Kidney glomerular epithelial cell (primary cell): ENCODE measurements around the gene TTLL3.
A peak's percentile ranks its signal among the peaks of the same experiment; 100 is the strongest.

Experiments
- DNase-seq: peaks from one replicate; lab custom pipeline; 2025; lab: John Stamatoyannopoulos, UW

TTLL3 gene

DNA sequence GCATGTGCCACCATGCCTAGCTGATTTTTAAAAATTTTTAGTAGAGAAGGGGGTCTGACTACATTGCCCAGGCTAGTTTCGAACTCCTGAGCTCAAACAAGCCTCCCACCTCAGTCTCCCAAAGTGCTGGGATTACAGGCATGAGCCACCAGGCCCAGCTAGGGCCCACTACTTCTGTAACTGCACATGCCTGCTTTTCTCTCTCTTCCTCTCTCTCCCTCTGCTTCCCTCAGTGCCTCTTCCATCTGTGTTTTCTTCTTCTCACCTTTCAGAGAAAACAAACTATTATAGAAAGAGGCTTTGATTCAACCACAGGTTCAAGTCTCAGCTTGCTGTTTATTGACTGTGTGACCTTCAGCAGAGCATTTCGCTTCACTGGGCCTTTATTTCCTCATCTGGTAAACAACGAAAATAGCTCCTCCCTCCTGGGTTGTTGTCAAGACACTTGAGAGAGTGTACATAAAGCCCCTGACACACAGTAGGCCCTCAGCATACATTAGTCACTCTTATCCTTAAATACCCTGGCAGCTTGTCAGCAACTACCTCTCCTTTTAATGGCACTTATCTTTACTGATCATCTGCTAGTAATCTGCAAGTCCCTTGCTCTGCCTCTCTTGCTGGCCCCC lies 28.0 kb upstream of the TTLL3 start:
- DNase-seq, result no peak

DNA sequence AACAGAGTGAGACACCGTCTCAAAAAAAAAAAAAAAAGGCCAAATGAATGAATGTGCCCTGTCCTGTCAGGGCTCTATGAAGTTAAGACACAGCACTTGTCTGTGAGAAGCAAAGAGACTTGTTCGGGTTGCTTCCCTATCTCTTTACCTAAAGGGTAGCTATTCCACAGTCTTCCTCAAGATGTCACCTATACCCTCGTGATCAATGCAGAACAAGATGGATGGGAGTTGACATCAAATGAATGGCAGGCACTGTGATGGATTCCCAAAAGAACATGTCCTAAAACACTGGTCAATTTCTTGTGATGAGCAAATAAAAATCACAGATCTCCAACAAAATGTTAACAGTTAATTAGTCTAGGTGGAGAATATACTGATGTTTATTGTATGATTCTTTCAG lies 27.3 kb upstream of the TTLL3 start:
- DNase-seq, result no peak

DNA sequence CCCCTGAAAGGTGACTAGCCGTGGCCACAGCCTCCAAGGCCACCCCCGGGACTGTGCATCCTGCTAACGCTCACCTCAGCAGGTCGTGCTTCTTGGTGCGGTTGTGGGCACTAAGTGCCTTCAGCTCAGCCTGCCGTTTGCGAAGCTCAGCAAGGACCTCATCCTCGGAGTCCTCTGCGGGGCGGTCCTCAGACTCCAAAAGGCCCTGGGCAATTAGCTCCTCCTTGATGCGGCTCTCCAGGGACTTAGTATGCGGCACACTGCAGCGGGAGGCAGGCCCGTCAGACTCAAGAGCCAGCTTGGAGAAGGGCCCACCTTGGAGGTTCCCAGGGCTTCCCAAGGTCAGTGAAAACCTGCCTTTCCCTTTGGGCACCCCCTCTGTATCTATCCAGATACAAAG lies 26.1 kb upstream of the TTLL3 start:
- no peak for DNase-seq

DNA sequence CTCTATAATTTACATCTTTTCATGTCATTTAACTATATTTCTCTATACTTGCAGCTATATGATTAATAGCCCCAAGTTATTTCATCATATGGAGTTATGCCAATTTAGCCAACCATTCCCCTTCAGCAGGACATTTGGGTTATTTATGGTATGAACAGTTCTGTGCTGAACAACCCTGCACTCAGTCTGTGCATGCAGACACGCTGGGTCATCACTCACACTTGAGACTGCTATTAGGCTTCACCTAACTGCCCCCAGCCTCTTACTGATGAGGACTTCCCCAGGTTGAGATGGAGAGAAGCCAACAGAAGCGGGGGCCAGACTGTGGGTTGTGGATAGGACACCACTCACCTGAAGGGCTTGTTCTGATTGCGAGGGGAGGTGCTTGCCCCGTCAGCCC lies 25.1 kb upstream of the TTLL3 start:
- DNase-seq, result no peak

DNA sequence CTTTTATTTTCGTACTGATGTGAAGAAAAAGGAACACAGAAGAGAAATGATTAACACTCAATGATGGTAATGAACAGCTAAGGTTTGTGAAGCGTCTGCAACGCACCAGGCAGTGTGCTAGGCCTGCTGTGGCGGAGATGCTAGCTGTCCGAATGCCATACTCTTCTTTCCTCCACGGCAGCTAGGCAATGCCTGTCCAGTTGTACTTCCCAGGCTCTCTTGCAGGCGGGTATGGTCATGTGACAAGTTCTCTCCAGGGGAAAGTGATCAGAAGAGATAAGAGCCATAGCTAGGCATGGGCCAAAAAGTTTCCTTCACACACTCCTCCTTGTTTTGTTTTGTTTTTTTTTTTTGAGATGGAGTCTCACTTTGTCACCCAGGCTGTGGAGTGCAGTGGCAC lies 24.5 kb upstream of the TTLL3 start:
- no peak for DNase-seq

DNA sequence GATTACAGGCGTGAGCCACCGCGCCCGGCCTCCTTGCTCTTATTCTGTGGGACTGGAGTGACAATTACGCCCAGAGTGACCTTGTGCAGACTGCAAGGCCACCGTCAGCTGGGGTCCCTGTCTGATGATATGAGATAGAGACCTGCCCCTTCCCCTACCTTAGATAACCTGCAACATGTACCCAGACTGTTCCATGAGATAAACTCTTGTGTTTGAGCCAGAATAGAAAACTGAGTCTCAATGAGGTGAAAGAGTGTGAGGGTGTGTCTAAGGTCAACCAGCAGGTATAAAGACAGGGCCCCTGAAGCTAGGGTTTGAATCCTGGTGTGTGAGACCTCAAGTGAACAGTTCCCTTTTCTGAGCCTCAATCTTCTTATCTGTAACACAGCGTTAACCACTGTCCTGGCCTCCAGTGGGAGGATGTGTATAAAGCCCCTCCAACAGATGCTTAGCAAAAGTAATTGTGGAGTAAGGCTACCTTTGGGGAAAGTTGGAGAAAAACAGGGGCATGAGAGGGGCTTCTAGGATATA lies 23.8 kb upstream of the TTLL3 start:
- no peak for DNase-seq

DNA sequence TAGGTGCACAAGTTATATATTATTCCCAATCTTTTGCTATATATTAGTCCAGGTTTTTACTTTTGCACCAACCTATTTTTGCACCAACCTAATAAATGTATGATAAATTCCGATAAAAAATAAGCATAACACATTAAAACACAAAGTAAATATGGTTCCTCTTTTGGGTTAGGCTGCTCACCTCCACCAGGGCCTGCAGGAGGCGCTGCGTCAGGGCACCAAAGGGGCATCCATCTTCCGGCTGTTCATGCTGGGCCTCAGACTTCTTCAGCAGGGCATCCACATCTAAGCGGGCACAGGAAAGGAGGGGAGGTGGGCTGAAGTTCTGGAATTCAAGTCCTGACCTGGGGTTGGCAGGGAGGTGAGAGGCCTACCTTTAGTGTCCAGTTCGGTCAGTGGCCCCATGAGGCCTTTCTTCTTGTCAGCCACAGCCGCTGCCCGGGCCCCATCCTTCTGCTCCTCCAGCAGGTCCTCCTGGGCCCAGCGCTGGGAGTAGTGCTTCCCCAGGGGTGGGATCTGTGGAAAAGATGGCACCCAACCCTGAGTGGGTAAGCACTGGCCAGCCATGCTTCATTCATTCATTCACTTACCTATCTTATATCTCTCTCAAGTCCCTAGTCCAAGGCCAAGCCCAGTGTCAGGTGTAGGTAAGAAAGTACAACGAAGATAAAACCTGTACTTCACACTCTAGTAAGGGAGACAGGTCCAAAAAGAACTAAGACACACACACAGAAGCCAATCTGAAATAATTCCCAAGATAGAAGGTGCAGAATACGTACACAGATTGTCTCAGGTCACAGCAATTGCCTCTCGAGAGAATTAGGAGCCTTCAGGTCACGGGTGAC lies 23.0 kb upstream of the TTLL3 start:
- no peak for DNase-seq

DNA sequence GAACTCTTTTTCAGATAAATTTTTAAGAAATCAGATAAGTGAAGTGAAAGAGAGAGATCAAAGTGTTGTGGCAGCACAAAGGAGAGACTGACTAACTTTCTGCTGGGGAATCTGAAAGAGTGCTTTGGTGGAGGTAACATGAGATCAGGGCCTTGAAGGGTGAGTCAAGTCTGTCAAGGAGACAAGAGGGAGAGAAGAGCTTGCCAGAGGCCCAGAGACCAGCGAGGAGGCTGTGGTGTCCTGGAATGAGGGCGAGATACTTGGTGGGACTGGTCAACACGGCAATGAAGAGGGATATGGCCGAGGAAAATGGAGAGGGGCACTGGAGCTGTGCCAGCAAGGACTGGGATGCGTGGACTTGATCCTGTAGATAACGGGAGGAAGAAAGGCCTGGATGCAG lies 22.3 kb upstream of the TTLL3 start:
- DNase-seq, result no peak

DNA sequence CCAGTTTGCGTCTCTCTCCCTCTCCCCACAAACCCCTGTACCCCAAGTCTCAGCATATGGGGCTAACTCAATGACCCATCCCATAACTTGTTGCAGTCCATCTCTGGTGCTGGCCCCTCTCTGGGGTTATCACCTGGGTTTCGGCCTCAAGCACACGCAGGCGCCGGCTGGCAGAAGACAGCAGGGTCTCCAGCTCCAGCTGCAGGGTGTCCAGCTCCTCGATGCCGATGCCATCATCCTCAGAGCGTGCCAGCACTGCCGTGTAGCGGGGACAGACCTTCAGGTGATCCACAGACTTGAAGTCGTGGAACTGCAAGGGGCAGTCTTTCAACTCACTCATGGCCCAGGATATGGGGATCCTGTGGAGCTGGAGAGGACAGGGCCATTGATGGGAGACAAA lies 18.9 kb upstream of the TTLL3 start:
- no peak for DNase-seq

DNA sequence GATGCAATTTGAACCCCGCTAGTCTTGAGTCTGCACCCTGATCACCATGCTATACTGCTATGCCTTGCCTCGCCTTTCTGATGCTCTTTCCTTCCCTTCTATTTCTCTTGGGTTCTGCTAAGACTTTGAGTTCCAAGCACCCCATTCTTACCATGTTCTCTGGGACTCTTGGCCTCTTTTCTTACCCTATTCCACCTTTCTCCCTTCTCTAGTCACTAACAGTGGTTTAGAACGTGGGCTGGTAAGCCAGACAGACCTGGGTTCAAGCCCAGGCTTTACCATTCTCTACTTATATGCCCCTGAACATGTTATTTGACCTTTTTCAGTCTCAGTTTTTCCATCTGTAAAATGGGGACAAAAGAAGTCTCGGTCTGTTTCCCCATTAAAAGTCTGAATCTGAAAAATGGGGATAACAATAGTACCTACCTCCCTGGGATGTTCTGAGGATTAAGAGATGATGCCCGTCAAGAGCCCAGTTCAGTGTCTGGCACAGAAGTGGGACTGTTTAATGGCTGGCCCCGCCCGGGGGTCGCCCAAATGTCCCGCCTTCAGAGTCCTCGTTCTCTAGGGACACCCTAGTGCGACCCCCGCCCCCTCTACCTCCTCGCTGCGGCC lies 18.2 kb upstream of the TTLL3 start:
- DNase-seq, result no peak

DNA sequence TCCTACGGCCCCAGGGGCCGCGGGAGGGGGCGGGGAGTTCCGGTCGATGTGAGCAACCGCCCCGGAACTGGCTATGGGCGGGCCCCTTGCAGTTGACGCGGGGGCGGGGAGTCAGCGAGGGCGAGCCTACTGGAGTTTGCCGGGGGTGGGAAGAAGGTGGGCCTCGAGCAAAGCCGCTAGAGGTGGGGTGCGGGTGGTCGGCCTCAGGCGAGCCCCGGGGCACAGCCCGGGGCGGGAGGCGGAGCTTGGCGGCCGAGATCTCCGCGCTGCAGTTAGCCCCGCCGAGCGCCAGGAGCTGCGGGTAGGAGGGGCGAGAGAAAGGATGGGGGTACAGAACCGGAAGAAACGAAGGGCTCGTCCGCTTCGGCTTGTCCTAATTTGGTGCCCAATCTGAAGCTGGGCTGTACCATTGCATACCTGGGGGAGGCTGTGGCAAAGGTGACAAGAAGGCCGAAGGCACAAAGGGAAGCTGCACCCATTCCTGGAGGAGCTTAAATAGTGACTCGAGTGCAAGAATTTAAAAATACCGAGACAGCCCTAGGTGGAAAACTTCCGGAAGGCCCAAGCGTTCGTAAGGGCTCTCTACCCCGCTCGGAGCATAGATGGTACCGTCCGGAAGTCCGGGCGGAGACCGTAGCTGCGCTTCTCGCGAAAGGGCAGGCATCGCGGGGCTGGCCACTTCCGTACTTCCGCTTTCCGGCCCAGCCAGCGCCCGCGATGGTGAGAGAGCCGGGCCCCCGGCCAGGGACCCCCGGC lies 17.5 kb upstream of the TTLL3 start, which contains the start of the genes ARPC4 and TADA3:
Gene ARPC4 (plus strand): TSS at position 678 of the 756 bp plus-strand sequence. CDS start 40 bp downstream, at position 718.
Gene TADA3 (minus strand): TSS at position 69 of the 756 bp plus-strand sequence. CDS start 1,007 bp downstream, outside the sequence.
- DNase-seq, result peak; percentile 91

DNA sequence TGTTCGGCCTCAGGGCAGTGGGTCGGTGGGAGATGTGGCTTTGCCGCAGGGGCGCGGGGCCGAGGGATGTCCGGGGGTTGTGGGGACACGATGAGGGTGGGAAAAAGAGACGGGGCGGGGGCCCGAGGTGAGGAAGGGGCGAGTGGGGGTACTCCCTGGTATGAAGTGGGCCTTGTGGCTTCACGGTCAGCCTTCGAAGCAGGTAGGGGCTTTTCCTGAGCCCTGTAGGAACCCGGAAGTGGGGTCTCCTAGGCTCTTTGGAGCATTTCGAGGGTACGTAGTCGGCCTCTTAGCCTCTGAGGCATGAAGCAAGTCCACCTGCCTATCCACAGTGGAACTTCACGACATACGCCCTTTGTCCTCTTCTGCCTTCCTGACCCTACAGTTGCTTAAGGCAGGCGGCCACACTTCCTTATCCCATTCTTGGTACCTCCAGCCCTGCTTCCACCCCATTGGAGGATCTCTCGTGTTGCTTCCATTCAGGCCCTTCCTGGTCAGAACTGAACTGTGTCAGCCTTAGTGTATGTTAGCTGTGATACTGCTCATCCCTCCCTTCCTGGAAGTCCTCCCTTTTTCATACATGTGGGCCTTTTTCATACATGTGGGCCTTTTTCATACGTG lies 16.8 kb upstream of the TTLL3 start:
- DNase-seq, result no peak

DNA sequence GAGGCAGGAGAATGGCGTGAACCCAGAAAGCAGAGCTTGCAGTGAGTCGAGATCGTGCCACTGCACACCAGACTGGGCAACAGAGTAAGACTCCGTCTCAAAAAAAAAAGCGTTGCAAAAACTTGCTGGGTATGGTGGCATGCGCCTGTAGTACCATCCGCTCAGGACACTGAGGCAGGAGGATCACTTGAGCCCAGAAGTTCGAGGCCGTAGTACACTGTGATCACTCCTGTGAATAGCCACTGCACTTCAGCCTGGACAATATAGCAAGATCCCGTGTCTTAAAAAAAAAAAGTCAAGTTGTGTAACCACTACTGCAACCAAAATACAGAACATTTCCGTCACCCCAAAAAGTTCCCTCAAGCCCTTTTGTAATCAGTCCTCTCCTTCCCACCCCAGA lies 15.7 kb upstream of the TTLL3 start:
- DNase-seq, result no peak

DNA sequence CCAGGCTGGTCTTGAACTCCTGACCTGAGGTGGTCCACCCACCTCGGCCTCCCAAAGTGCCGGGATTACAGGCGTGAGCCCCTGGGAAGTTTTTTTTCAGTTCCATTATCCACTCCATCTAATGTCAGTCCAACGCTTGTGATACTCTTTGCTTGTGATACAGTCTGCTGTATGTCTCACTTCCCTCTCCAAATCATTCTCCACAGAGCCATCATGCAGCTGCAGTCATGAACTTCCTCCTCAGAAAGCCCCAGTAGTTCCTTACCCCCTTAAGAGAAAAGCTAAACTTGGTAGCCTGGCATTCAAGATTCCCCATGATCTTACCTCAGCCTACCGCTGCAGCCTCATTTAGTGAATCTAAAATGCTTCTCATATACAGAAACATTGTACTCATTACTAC lies 14.9 kb upstream of the TTLL3 start:
- DNase-seq, result no peak

DNA sequence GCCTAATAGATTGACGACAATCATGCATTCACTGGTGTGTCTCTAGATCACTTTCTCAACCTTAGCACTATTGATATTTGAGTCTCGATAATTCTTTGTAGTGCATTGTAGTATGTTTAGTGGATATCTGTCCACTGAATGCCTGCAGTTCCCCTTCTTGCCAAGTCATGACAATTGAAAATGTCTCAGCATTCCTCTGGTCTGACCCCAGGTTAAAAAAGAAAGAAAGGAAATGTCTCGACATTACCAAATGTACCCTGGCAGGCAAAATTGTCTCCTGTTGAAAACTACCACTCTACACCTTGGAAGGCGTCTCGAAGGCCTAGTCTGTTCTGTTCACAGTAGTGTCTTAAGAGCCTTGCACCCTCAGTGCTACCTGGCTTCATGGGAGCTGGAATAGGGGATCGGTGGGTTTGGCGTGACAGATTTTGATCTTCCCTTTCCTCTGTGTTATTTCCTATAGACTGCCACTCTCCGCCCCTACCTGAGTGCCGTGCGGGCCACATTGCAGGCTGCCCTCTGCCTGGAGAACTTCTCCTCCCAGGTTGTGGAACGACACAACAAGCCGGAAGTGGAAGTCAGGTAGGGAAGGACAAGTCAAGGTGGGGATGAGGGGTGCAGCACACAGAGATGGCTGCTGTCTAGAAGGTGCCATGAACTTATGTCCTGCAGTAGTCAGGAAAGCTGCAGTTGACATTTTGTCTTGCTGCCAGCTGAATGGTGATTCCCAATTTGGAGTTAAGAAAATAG lies 12.7 kb upstream of the TTLL3 start:
- DNase-seq, result no peak

DNA sequence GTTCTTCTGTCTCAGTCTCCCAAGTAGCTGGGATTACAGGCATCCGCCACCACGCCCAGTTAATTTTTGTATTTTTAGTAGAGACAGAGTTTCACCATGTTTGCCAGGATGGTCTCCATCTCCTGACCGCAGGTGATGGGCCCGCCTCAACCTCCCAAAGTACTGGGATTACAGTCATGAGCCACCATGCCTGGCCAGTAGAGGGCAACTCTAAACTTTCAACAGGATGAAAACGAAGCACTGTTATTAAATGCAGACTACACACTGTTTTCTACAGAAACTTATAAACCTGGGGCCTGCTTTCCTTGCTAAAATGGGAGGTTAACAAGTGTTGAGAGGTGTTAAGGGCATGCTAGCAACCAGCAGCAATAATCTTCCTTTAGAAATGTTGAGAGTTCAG lies 9.5 kb upstream of the TTLL3 start:
- DNase-seq, result no peak

DNA sequence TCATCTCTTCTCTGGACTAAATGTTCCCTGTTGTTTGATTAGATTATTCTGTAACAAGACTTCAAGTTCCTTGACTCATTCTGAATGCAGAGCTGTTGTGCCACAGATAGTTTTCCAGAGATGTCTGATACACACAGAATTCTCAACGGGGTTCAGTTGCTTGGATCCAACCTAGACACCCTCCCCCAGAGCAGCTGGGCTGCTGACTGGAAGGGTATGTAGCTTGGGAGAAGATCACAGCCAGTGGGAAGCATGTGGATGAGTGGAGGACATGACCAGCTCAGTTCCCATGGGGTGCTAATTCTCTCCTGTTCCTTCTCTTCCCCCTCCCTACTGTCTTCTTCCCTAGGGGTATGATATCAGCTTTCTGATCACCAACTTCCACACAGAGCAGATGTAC lies 6.6 kb upstream of the TTLL3 start:
- DNase-seq, result no peak

DNA sequence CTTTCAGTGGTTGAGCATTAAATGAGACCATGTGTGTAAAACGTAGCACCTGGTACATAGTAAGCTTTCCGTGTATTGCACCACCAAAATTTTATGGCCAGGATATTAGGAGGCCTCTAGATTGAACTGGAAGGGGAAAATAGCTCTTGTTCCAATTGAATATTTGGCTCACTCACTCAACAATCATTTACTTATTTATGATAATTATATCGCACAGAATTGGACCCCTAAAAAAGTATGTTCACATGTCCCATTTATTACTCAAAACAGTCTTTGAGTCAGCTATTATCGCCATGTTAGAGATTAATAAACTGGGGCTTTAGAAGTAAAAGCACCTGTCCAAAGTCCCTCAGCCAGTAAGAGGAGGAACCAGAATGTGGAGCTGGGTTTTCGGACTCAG lies 5.1 kb upstream of the TTLL3 start:
- no peak for DNase-seq

DNA sequence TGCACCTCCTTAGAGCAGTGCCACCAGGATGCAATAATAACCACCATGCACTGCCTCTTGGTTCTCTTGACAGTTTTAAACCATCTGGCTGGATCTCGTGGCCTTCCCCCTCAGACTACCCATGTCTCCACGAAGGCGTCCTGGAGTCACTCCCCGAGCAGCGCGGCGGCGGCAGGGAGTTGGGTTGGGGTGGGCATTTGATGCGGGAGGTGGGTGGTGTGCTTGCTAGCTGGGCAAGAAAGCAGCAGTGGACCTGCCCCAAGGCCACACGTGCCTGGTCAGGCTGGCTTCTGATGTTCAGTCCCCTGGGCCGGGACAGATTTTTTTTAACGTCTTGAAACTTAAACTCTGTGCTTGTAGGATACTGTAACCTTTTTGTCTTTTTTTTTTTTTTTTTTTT lies 3.9 kb upstream of the TTLL3 start:
- no peak for DNase-seq

DNA sequence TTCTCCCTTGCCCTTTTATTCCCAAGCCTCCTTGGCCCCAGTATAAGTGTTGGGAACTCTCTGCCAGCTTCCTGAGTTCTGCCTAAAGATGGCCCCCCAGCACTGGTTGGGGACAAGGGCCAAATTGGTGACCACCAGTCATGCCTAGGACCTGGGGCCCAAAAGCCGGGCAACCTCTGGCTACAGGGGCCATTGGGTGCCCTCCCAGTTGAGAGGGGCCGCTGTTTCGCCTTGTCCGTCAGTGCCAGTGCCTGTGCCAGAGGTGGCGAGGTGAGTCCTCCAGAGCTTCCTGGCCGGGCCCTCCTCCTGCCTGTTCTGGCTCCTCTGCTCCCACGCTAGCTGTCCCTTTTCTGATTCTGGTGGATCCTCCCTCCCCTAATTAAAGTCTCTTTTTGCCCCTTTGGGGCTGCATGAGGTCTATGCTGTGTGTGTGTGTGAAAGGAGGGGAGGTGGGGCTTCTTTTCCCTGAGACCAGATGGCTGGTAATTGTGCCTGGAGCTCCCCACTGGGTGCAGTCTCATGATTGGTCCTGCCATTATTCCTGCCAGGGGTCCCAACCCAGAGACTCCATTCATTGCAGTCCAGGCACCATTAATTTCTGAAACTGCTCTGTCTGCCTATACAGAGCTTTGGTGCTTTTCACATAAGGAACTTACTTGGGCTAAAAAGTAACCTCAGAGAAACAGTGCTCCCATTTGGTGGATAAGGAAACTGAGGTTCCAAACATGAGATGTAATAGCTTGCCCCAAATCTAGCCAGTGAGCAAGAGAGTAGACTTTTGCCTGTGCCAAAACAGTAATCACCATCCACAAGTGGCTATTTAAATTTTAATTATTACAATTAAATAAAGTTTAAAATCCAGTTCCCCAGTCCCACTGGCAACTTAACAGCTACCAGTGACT lies 3.1 kb upstream of the TTLL3 start:
- no peak for DNase-seq
